ENCODE data around the gene MNT.

The MNT gene

GRCh38 chr17:2401426-2402221 lies 764 bp upstream of the MNT start:
- CTCF ChIA-PET = interaction anchor here (0.7 kb wide), 1 partner anchor 15 kb away, joined by 3 read pairs; no protein-coding TSS in a partner anchor
- peak; percentile 98 for TF ChIP-seq FOXM1 (IDR thresholded peaks at IDR 0.05; ENCODE audit: borderline replicate concordance)
- no peak for TF ChIP-seq HDGF (IDR thresholded peaks at IDR 0.05; ENCODE audit: borderline replicate concordance)
- TF ChIP-seq SUZ12 (IDR thresholded peaks at IDR 0.05) = no peak
- TF ChIP-seq LEF1 (IDR thresholded peaks at IDR 0.05; ENCODE audit: borderline replicate concordance) = peak; percentile 77; the same call in 1 of the 2 replicates
- peak; percentile 16; the same call in 1 of the 2 replicates for TF ChIP-seq PKNOX1 (IDR thresholded peaks at IDR 0.05)
- no peak for TF ChIP-seq BHLHE40 (IDR thresholded peaks at IDR 0.05; ENCODE audit: borderline replicate concordance)
- no peak for TF ChIP-seq FOXK2 (IDR thresholded peaks at IDR 0.05)
- TF ChIP-seq ZNF384 (IDR thresholded peaks at IDR 0.05) = no peak
- TF ChIP-seq FOXA1 (IDR thresholded peaks at IDR 0.05) = no peak
- no peak for TF ChIP-seq ELF4 (IDR thresholded peaks at IDR 0.05)
- no peak for TF ChIP-seq NFRKB (IDR thresholded peaks at IDR 0.05)
- no peak for TF ChIP-seq SP1 (IDR thresholded peaks at IDR 0.05)
- TF ChIP-seq ARNT (IDR thresholded peaks at IDR 0.05) = no peak
- peak; percentile 98 for TF ChIP-seq TARDBP (IDR thresholded peaks at IDR 0.05)
- peak; percentile 45 for TF ChIP-seq L3MBTL2 (conservative IDR thresholded peaks at IDR 0.05)
- TF ChIP-seq CTBP1 (IDR thresholded peaks at IDR 0.05; ENCODE audit: borderline replicate concordance) = no peak
- POLR2A ChIA-PET = interaction anchor here (0.8 to 1.6 kb wide), 5 partner anchors 9 to 351 kb away, joined by 3 to 11 read pairs (median 4); partner anchors contain the start of genes METTL16 and TSR1
- DNase-seq (ENCODE audit: extremely low spot score) = peak; percentile 89

- ChIA-PET CTCF (no interaction called here), POLR2A (no interaction called here)
- DNase-seq (ENCODE audit: extremely low spot score) = peak; percentile 46
- TF ChIP-seq TARDBP (IDR thresholded peaks at IDR 0.05) = no peak
- TF ChIP-seq L3MBTL2 (conservative IDR thresholded peaks at IDR 0.05) = 0 out of 2 replicates have a peak, but pooled peaks have one; percentile 27
These were observed 390 bp downstream of the MNT start for GRCh38 chr17:2400474-2400866.

- DNase-seq (ENCODE audit: extremely low spot score) = peak; percentile 85
- TF ChIP-seq FOXK2 (IDR thresholded peaks at IDR 0.05) (no peak), HDGF (IDR thresholded peaks at IDR 0.05; ENCODE audit: borderline replicate concordance) (no peak), NFRKB (IDR thresholded peaks at IDR 0.05) (no peak), L3MBTL2 (conservative IDR thresholded peaks at IDR 0.05) (peak; percentile 41), TARDBP (IDR thresholded peaks at IDR 0.05) (peak; percentile 96), ARNT (IDR thresholded peaks at IDR 0.05) (no peak), BHLHE40 (IDR thresholded peaks at IDR 0.05; ENCODE audit: borderline replicate concordance) (no peak), LEF1 (IDR thresholded peaks at IDR 0.05; ENCODE audit: borderline replicate concordance) (no peak), ELF4 (IDR thresholded peaks at IDR 0.05) (no peak), CTBP1 (IDR thresholded peaks at IDR 0.05; ENCODE audit: borderline replicate concordance) (no peak), FOXM1 (IDR thresholded peaks at IDR 0.05; ENCODE audit: borderline replicate concordance) (no peak), PKNOX1 (IDR thresholded peaks at IDR 0.05) (no peak), SUZ12 (IDR thresholded peaks at IDR 0.05) (no peak), FOXA1 (IDR thresholded peaks at IDR 0.05) (no peak)
- ChIA-PET CTCF (interaction anchor here (1.0 kb wide), 1 partner anchor 16 kb away, joined by 3 read pairs; no protein-coding TSS in a partner anchor), POLR2A (interaction anchor here (0.7 to 2.1 kb wide), 2 partner anchors 17 to 193 kb away, joined by 3 to 6 read pairs; partner anchors contain the start of gene PAFAH1B1)
These were observed 1.0 kb downstream of the MNT start for GRCh38 chr17:2399572-2400473.

- peak; percentile 15; the same call in 1 of the 2 replicates for TF ChIP-seq L3MBTL2 (conservative IDR thresholded peaks at IDR 0.05)
- no peak for TF ChIP-seq SP1 (IDR thresholded peaks at IDR 0.05)
- CTCF ChIA-PET = interaction anchor here (1.0 kb wide), 1 partner anchor 17 kb away, joined by 3 read pairs; no protein-coding TSS in a partner anchor
- no peak for DNase-seq (ENCODE audit: extremely low spot score)
- POLR2A ChIA-PET = interaction anchor here (0.7 to 2.1 kb wide), 2 partner anchors 16 to 194 kb away, joined by 3 to 6 read pairs; partner anchors contain the start of gene PAFAH1B1
These were observed 1.9 kb downstream of the MNT start for GRCh38 chr17:2398655-2399571.

GRCh38 chr17:2398182-2398581 lies 2.7 kb downstream of the MNT start:
- TF ChIP-seq FOXM1 (IDR thresholded peaks at IDR 0.05; ENCODE audit: borderline replicate concordance) (no peak), LEF1 (IDR thresholded peaks at IDR 0.05; ENCODE audit: borderline replicate concordance) (no peak), L3MBTL2 (conservative IDR thresholded peaks at IDR 0.05) (no peak), SP1 (IDR thresholded peaks at IDR 0.05) (no peak), ARNT (IDR thresholded peaks at IDR 0.05) (no peak), SUZ12 (IDR thresholded peaks at IDR 0.05) (no peak), ELF4 (IDR thresholded peaks at IDR 0.05) (no peak), NFRKB (IDR thresholded peaks at IDR 0.05) (no peak), FOXA1 (IDR thresholded peaks at IDR 0.05) (no peak), ZNF384 (IDR thresholded peaks at IDR 0.05) (no peak), PKNOX1 (IDR thresholded peaks at IDR 0.05) (no peak), FOXK2 (IDR thresholded peaks at IDR 0.05) (no peak), TARDBP (IDR thresholded peaks at IDR 0.05) (no peak), BHLHE40 (IDR thresholded peaks at IDR 0.05; ENCODE audit: borderline replicate concordance) (no peak), HDGF (IDR thresholded peaks at IDR 0.05; ENCODE audit: borderline replicate concordance) (no peak), CTBP1 (IDR thresholded peaks at IDR 0.05; ENCODE audit: borderline replicate concordance) (no peak)
- CTCF ChIA-PET = interaction anchor here (0.6 to 1.0 kb wide), 2 partner anchors 15 to 17 kb away, joined by 3 to 4 read pairs; no protein-coding TSS in a partner anchor
- POLR2A ChIA-PET = interaction anchor here (2.1 kb wide), 1 partner anchor 16 kb away, joined by 6 read pairs; no protein-coding TSS in a partner anchor
- no peak for DNase-seq (ENCODE audit: extremely low spot score)

Data from HEK293T (cell line).